ENCODE data around the gene MIA.
"Not testable (repeated sequence)": the region's sequence is repeated elsewhere in the genome, so short reads cannot be mapped to it uniquely, and the experiment has no call there.

- TF ChIP-seq, protein P1, sequence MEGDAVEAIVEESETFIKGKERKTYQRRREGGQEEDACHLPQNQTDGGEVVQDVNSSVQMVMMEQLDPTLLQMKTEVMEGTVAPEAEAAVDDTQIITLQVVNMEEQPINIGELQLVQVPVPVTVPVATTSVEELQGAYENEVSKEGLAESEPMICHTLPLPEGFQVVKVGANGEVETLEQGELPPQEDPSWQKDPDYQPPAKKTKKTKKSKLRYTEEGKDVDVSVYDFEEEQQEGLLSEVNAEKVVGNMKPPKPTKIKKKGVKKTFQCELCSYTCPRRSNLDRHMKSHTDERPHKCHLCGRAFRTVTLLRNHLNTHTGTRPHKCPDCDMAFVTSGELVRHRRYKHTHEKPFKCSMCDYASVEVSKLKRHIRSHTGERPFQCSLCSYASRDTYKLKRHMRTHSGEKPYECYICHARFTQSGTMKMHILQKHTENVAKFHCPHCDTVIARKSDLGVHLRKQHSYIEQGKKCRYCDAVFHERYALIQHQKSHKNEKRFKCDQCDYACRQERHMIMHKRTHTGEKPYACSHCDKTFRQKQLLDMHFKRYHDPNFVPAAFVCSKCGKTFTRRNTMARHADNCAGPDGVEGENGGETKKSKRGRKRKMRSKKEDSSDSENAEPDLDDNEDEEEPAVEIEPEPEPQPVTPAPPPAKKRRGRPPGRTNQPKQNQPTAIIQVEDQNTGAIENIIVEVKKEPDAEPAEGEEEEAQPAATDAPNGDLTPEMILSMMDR (IDR thresholded peaks at IDR 0.05), result not testable (repeated sequence)
- TF ChIP-seq POLR2A (IDR thresholded peaks at IDR 0.05), result not testable (repeated sequence)
Measured at GRCh38 chr19:40784146-40784545, 8.8 kb downstream of the MIA start.

Measured in adrenal gland (tissue), 5 donors.